ENCODE data around the gene BEND7. TPM values are rescaled to one million over a fixed set of nuclear protein-coding genes. Genes with fewer than 3 reads are reported as not detected.

The BEND7 gene
- total and polyA plus RNA-seq, 2 of the 8 experiments (the other 6 are each of a cell fraction or from before 2014, with no cell fraction given), result 1.9 to 8.2 TPM

DNA sequence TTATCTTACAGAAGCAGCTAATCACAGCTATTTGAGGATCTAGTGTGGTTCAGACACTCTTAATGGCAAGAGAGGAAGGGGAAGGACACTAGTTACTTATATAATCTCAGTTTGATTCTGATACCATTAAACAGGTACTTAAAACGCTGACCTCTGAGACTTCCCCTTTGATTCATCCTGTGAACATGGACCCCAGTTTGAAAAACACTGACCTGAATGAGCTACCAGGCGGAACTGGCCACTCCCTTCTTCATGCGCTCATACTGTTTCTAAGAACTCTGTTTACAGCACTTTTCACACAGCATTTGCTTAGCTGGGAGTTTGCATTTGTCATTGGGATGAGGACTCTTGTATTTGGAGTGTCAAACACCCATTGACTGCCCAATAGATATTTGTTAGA lies 45.7 kb downstream of the BEND7 start:
- Histone ChIP-seq H3K79me2 (ENCODE audit: control insufficient read depth in 1 of 2, insufficient read depth in 2 of 2, low read length in 2 of 2) (no peaks in the 10 kb centered on the region), H3K9me3 (ENCODE audit: insufficient read depth in 2 of 2, low read depth in 1 of 2, low read length in 1 of 2) (no peaks in the 10 kb centered on the region), H3K9ac (replicated peaks in 1 of 4; ENCODE audit: extremely low read depth in 1 of 4, low read depth in 3 of 4, low read length in 3 of 4) (no peak overlapping the region), H2BK5ac (ENCODE audit: low read depth, low read length) (no peak overlapping the region), H3K4me2 (ENCODE audit: insufficient read depth in 1 of 2, low read depth in 2 of 2, low read length in 2 of 2) (no peak overlapping the region), H3K56ac (replicated peaks; ENCODE audit: insufficient read length, low read depth, low read length) (no peak overlapping the region), H4K91ac (replicated peaks; ENCODE audit: insufficient read length, low read length) (no peak overlapping the region), H3K14ac (ENCODE audit: insufficient read length) (no peak overlapping the region), H3K27ac (ENCODE audit: low read depth, low read length) (no peak overlapping the region), H3K4me1 (replicated peaks in 1 of 4; ENCODE audit: control insufficient read depth in 3 of 4, insufficient read depth in 4 of 4, low read length in 3 of 4) (no peaks in the 10 kb centered on the region), H2BK15ac (ENCODE audit: low read length) (no peak overlapping the region), H3K4me3 (ENCODE audit: extremely low read depth in 1 of 4, insufficient read depth in 2 of 4, low read depth in 3 of 4, low read length in 4 of 4) (no peak overlapping the region), H3K18ac (ENCODE audit: extremely low read depth, low read length) (no peak overlapping the region), H3K23me2 (ENCODE audit: low read depth, low read length) (no peaks in the 10 kb centered on the region), H2BK12ac (ENCODE audit: low read depth, low read length) (no peak overlapping the region), H3K79me1 (ENCODE audit: low read depth, low read length) (no peaks in the 10 kb centered on the region), H3K4ac (replicated peaks; ENCODE audit: insufficient read length, low read depth, low read length) (no peak overlapping the region), H2AFZ (ENCODE audit: low read length) (no peak overlapping the region), H4K20me1 (replicated peaks in 1 of 2; ENCODE audit: control insufficient read depth in 1 of 2, insufficient read depth in 2 of 2, low read length in 2 of 2) (no peaks in the 10 kb centered on the region), H2AK5ac (ENCODE audit: low read depth, low read length) (no peak overlapping the region), H3K27me3 (replicated peaks in 1 of 4; ENCODE audit: control insufficient read depth in 3 of 4, extremely low read depth in 1 of 4, insufficient read depth in 3 of 4, low read length in 3 of 4) (peaks cover 0 to 1% (median 0%) of the 10 kb centered on the region in 4 experiments; a peak in 1 of 7 replicates), H4K5ac (ENCODE audit: insufficient read length, low read depth, low read length) (no peak overlapping the region), H3K36me3 (ENCODE audit: control insufficient read depth in 2 of 4, insufficient read depth in 4 of 4, low read length in 3 of 4) (no peaks in the 10 kb centered on the region), H4K8ac (ENCODE audit: extremely low read depth, insufficient read depth, low read length) (no peak overlapping the region), H2BK20ac (ENCODE audit: low read length) (no peak overlapping the region), H2BK120ac (replicated peaks; ENCODE audit: low read depth, low read length) (no peak overlapping the region), H3K23ac (ENCODE audit: insufficient read length) (no peak overlapping the region)
- POLR2A ChIA-PET (ENCODE audit: partially characterized antibody), result no interaction called here
- WGBS, 2 experiments (ENCODE audit: extremely low coverage in 1 of 2, insufficient coverage in 1 of 2, insufficient read length in 1 of 2, insufficient replicate concordance in 2 of 2, low coverage in 1 of 2, low lambda C conversion rate in 2 of 2, missing lambda C conversion rate in 1 of 2), result 81% methylated on average over 3 of the region's 3 CpGs; no CpG with 5 or more reads in 1 of the 2 experiments
- DNase-seq (ENCODE audit: low read depth in 1 of 2, low spot score in 2 of 2) (no peak), FAIRE-seq (no peak)
- CTCF ChIA-PET (ENCODE audit: partially characterized antibody), result interaction anchor here (2.1 to 6.9 kb wide), 4 partner anchors 13 to 68 kb away, joined by 8 to 37 read pairs (median 12); no protein-coding TSS in a partner anchor
- TF ChIP-seq TEAD4 (IDR thresholded peaks at IDR 0.05; ENCODE audit: low read depth, low read length) (no peak), SP2 (IDR thresholded peaks at IDR 0.05; ENCODE audit: low read length) (no peak), SUZ12 (IDR thresholded peaks at IDR 0.05; ENCODE audit: low read length) (no peak), KDM4A (IDR thresholded peaks at IDR 0.05; ENCODE audit: low read depth, low read length, severe bottlenecking) (no peak), EZH2 (IDR thresholded peaks at IDR 0.05; ENCODE audit: low read depth, low read length, severe bottlenecking) (no peak), TAF7 (optimal IDR thresholded peaks at IDR 0.05; ENCODE audit: borderline replicate concordance, low read depth, low read length) (no peak), RBBP5 (IDR thresholded peaks at IDR 0.05; ENCODE audit: borderline replicate concordance, low read depth, low read length) (no peak), ASH2L (IDR thresholded peaks at IDR 0.05; ENCODE audit: low read length) (no peak), POLR2A (IDR thresholded peaks at IDR 0.05; ENCODE audit: control extremely low read depth in 1 of 2, low read depth in 2 of 2, low read length in 2 of 2) (no peak), HDAC2 (IDR thresholded peaks at IDR 0.05; ENCODE audit: borderline replicate concordance in 1 of 2, low read depth in 2 of 2, low read length in 2 of 2) (no peak), GTF2F1 (IDR thresholded peaks at IDR 0.05; ENCODE audit: borderline replicate concordance, low read depth, low read length) (no peak), FOSL1 (IDR thresholded peaks at IDR 0.05; ENCODE audit: insufficient read depth, low read depth, low read length) (no peak), CEBPB (IDR thresholded peaks at IDR 0.05; ENCODE audit: low read depth, low read length) (no peak)
- TF ChIP-seq, protein P1, sequence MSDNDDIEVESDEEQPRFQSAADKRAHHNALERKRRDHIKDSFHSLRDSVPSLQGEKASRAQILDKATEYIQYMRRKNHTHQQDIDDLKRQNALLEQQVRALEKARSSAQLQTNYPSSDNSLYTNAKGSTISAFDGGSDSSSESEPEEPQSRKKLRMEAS (IDR thresholded peaks at IDR 0.05), result no peak
